NCI-H146 treated with DMSO at 0.1 percent for 48 hours (cell line): ENCODE results near the gene FAM117B.
"Not testable (repeated sequence)": the region's sequence is repeated elsewhere in the genome, so short reads cannot be mapped to it uniquely, and the experiment has no call there.

Source experiments
- DNase-seq: peaks from one replicate; lab custom pipeline; 2025; ENCODE audit not compliant: unreplicated experiment; lab: John Stamatoyannopoulos, UW

FAM117B gene

DNA sequence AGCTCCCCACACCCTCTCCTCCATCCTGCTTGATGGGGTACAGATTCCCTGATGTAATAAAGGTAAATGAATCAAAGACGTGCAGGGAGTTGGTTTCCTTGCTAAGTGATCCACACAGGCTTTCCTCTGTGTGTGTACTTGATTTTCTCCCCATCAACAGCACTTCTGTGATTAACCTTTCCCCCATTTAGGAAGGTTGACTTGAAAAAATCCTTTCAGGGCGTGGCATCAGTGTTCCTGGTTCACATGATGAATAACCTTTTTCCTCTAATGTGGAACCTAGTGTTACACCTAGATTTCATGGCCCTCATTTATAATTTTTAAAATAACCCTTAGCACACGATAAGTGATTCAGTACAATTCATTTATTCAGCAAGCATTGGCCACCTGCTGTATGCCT, 121.8 kb downstream of the FAM117B start:
- DNase-seq = no peak

DNA sequence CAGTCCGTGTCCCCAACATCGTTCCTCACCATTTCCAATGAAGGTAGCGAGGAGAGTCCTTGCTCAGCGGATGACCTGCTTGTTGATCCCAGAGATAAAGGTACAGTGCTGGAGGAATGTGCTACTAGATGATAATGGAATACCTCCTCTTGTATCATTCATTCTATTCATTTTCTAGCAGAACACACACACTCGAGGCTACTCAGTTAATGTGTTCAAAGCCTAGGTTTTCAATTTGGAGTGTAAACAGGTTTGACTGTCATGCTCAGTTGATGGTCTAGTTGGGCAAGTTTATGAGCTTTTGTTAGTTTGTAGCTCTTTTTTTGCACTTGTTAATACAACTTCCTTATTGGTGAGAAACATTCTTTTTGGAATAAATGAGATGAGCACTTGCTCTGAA, 122.6 kb downstream of the FAM117B start:
- no peak for DNase-seq

DNA sequence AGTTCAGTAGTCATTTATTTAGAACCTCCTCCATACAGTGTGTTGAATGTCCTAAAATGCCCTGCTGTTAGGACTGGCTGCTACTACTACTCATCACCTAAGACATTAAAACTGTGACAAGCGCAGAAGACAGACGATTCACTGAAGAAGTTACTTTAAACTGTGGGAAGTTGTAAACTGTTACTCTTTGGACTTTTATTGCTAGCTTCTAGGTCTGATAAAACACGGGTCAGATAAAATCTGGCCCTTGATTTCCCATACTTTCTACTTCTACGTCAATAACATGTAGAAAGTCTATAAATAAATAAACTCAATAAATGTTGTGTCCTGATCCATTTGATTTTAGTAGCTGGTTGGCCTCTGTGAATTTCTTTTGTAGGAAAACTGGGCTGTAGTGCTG, 123.4 kb downstream of the FAM117B start:
- no peak for DNase-seq

DNA sequence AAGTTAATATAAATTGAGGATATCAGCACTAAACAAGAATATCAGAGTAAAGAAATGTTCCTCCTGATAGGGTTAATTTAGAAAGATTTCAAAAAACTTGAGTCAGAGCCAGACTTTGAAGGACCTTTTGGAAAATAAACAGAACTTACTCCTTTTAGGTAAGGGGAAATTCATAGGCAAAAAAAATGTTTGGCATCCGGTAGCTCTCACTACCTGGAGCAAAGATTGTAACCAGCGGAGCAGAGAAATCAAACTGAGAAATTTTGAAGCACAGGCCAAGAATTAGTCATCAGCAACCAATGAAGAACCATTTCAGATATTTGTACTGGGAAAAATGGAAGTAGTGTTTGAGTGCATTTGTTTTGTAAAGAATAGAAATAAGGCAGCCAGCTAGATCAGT, 123.8 kb downstream of the FAM117B start:
- DNase-seq = no peak

DNA sequence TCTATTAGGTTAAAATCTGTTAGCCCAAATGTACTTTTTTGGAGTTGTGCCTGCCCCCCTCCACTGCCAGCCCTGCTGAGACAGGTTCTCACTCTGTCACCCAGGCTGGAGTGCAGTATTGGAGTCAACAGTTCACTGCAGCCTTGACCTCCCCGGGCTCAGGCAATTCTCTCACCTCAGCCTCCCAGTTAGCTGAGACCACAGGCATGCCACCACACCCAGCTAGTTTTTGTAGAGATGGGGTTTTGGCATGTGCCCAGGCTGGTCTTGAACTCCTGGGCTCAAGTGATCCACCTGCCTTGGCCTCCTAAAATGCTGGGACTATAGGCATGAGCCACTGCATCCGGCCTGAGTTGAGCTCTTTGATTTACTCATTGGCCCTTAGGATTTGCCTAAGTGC, 126.1 kb downstream of the FAM117B start:
- no peak for DNase-seq

DNA sequence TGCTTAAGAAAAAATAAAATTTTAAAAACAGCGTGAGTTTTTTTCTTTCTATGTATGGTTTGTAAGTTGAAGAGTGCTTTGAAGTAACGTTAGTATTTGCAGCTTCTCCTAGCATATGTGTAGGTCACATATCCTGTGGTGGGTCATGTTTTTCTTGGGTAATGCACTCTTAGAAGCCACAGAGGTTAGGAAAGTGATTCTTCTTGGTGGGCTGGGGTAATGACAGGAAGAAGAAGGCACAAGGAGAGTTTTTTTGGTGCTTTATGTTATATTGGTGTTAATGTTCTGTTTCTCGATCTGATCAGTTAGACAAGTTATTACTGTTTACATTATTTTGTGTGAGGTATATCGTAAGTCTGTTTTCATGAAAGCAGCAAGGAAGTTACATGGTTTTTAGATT, 127.8 kb downstream of the FAM117B start:
- DNase-seq = no peak

DNA sequence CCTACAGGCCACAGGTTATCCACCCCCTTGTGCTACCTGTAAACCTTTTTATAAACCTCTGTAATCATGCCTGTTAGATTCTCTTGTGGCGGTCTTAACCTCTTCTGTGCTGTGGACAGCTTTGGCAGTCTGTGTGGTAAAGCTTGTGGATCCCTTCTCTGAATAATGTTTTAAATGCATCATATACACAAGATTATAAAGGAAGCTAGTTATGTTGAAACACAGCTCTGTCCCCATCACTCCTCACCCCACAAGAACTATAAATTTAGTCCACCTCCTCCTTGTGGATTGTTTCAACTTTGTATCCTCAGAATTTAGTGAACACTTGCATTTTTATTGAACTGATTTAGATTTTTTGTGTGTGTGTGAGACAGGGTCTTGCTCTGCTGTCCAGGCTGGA, 129.1 kb downstream of the FAM117B start:
- no peak for DNase-seq

DNA sequence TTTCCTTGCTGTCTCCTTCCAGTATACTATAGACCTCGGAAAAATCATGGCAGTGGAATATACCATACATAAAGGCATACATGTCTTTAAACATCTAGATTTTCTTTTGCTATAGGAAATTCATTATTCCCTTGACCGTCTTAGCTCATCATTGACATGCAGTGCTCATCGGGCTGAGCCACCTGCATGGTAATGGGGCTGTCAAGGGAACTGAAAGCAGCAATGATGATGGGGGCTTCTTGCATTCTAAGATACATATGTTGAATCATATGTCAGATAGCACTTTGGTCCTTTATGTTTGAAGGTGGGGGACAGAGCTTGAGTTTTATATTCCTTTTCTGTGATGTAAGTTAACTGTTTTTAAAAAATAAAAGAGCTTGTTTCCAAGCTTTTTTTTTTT, 130.2 kb downstream of the FAM117B start:
- DNase-seq = no peak

DNA sequence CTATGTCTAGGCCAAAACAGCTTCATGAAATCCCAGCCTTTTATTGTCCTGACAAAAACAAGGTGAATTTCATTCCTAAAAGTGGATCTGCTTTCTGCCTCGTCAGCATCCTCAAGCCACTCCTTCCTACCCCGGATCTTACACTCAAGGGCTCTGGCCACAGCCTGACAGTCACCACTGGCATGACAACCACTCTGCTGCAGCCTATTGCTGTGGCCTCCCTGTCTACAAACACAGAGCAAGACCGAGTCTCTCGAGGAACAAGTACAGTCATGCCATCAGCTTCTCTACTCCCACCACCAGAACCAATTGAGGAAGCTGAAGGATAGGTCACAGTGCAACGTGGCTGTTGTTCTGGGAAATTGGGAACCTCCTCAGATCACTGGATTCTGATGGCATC, 130.7 kb downstream of the FAM117B start:
- DNase-seq = no peak

DNA sequence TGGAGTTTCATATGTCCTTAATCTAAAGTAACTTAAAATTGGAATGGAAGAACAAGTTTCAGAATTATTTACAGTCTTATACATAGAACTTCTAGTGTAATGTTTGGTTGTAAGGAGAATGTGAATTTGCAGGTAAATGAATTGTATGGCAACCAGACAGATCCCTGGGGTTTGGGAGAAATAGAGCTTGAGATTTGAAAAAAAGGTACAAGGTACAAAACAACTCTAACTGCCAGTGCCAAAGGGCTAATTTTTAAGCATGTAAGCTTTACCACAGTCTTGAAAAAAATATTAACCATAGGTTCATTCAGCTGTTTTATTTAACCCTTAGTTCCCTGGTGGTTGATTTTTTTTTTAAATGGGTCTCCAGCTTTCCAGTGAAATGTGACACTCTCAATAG, 133.5 kb downstream of the FAM117B start:
- DNase-seq = no peak

DNA sequence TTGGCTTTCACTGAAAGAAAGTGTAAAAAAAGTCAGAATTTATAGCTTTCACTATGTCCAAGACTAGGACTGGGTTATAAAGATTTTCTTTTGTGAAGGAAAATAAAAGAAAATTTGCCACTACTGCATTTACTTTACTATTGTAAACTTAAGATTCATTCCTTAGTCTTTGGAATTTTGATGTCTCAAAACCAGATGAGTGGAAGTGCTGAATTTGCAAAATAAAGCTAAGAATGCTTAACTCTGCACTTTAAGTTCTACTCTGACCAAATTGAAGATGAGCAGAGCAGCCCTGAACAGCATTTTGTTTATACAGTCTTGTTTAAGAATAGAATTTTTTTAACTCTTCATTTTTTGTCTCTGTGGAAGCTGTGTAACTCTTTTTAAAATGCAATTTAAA, 134.4 kb downstream of the FAM117B start:
- no peak for DNase-seq

DNA sequence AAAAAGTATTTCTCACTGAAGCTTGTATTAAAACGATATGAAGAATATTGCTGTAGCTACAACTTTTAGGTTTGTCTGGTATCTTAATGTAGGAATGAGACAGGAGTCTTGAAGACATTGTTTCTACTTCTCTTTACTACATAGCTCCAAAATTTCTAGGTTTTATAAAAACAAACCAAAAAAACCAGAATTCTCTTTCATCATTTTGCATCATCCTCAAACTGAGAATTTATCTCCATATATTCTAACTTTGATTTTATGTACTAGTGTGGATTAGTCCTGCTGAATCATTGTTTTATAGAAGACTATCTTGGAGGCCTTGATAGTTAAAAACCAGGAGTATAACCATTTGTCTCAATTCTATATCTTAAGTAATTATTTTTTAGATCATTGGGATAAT, 136.6 kb downstream of the FAM117B start:
- DNase-seq = no peak

DNA sequence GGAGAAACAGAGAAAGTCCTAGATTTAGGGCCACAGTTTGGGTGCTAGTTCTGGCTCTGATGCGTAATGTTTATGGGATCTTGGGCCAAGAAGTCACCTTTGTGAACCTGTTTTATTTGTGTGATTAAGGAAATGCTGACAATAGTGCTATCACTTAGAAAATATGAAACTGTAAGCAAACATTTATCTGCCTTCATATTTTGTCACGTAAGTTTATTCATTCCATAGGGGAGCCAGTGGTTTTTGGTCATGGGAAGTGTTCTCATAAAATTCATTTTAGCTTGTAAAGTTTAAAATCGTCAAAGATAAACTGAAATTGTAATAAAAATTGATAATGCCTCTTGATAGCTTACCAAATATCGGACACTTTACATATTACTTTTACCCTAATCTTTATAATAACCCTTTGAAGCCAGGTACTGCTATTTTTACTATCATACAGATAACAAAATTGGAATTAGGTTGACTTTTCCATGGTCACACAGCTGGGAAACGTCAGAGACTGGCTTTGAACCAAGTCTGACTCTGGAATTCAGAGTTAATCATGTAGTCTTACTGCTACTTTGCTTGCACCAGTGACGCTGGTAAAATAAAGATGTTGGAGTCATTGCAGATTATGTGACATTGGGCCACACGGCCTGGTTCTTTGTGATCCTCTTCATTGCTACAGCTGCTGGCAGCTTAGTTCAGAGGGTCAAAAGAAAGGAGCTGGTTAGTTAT, 137.1 kb downstream of the FAM117B start:
- DNase-seq = no peak

DNA sequence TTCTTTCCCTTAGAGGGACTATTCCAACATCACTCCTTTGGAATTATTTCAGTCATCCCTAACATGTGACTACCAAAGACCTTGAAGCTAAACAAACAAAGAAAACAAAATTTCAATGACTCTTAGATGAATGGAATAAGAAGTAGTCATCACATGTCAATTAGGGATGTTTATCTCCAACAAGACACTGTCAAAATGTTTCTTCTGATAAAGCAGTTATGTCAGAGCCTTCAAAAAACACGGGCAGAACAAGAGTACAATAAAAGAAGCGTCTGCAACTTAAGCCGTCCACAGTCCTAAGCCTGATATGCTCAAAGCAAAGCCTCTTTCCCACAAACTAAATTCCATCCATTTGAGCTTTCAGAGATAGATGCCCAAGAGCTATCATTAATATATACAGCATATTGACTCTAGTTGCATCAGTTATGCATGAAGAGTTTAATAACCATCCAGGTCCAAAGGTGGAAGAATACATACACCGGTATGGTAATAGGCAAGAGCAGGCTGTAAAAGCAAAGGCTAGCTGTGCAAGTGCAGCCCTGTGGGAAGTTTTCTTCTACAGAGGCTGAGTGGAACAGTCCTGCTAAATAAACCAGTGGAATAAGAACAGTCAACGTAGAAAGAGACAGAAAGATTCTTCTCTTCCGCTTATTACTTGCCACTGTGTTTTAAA, 138.7 kb downstream of the FAM117B start:
- no peak for DNase-seq

DNA sequence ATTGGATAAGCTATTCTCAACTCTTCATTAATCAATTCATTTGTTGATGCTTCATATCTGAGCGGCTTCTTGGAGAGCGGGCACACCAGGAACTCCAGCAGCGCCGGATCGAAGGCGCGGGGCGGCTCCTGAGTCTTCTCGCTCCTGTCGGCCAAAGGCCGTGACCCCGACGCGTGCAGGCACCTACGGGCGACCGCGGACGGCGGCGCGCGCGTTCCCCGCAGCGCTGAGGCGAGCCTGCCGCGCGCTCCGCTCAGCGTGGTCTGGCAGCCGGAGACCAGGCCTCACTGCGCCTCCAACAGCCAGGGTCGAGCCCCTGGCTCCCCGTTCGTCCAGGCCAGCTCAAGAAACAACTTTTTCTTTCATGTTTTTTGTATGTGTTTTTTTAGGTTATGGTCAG, 139.3 kb downstream of the FAM117B start:
- DNase-seq = no peak

DNA sequence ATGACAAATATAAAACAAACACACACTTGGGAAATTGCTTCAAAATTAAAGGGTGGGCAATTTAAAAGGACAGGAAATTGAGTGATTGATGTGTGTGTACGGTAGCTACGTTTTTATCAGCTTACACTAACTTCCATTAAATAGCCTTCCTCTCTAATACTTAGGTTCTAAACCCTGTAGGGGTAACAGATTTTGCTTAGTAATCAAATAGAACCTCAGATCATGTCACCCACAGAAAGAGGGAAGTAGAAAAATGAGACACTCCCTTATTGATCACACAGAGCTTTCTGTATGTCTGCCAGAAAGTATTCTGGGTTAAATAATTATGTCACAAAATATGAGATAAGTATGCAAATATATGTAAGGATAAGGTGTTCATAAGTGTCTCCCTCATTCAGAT, 143.4 kb downstream of the FAM117B start:
- DNase-seq = no peak

DNA sequence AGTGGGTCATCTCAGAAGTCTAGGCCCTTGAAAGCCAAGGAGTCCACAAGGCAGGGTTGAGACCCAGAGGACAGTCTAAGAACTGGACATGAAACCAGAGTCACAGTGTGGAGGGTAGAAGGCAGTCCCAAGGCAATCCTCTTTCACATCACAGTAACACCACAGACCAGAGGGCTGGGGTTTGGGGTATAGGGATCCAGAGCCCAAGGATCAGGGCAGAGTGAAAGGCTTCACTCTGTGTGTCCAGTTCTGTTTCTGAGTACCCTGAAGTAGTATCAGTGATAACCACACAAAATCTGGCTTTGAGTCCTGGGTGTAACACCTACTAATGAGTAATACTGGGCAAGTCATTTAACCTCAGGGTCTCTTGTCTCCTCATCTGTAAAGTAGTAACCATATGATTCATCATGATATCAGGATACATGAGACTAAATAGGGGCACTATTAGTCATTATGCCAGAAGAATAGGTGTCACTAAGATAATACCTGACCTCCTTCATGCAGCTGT, 145.8 kb downstream of the FAM117B start:
- no peak for DNase-seq

DNA sequence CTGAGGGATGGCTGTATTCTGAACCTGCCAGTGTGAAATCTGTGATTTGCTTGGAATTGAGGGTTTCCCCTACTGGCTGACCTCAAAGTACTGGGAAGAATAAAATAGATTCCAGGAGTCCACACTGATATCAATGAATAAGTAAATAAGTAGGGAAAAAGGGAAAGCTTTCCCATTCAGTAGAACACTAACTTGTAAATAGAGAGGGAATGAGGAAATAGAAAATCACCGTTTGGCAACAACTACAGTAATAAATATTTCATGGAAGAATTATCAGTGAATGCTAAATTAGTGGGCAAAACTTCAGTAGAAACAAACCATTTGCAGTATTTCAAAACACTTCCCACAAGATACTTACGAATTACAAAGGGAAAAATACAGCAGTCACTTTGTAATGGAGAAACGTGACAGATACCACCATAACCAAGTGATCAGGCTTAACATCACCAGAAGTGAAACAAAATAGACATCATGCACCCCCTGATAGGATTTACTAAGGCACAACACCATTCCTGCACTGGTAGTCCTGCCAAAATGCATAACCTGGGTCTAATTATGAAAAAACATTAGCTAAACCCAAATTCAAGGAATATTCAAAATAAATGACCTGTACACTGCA, 148.3 kb downstream of the FAM117B start:
- DNase-seq = no peak

DNA sequence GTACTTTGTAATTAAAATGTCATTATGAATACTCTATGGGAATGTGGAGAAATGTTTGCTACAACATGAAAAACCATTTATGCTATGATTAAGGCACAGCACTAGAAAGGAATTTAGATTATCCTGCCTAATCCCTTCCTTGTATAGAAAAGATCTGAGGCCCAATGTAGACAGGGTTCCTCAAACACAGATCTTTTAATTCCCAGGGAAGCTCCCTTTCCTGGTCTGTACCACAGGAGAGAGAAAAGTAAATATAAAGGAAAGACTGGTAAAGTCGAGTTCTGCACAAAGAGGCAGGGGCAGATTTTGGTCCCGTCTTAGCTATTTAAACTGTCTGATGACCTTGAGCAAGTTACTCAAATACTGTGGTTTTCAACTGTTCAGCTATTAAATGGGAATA, 152.1 kb downstream of the FAM117B start:
- no peak for DNase-seq

DNA sequence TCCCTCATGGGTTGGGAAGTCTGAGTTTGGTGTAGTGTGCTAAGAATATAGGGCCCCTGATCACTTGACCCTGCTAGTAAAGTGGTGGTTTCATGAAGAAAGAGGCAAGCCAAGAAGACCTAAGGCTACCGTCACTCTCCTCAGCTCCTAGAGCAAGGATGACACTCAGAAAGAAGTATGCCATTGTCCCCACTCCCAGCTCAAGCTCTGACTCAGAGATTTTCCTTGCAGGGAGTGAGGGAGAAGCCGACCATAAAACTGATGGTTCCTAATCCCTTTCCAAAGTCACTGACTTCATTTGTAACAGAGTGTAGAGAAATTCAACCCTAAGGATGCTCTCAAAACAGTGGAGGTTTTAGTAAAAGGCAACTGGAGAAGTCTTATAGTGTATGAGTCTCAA, 155.9 kb downstream of the FAM117B start:
- DNase-seq = no peak

DNA sequence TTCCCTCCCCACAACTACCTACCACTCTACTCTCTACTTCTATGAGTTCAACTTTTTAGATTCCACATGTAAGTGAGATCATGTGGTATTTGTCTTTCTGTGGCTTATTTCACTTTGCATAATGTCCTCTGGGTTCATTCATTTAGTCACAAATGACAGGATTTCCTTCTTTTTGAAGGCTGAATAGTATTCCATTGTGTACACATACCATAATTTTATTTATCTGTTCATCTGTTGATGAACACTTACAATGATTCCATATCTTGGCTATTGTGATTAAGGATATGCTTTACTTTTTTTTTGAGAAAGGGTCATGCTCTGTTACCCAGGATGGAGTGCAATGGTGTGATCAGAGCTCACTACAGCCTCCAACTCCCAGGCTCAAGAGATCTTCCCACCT, 163.2 kb downstream of the FAM117B start:
- no peak for DNase-seq

DNA sequence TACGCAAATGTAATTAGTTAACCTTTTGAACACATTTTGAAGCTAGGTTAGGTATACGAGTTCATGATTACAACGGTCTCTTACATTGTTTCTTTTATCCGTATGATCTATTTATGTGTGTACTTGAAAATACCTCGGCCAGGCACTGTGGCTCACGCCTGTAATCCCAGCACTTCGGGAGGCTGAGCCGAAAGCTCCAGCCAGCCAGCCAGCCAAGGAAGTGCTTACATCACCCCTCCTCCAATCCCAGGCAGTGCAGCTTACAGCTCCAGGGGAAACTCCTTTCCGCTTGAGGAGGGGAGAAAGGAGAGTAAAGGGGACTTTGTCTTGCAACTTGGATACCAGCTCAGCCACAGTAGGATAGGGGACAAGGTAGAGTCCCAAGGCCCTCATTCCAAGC, 171.1 kb downstream of the FAM117B start:
- not testable (repeated sequence) for DNase-seq
